ENCODE results near the gene KCND1. TPM values are rescaled to one million over a fixed set of nuclear protein-coding genes. Genes with fewer than 3 reads are reported as not detected.

KCND1 gene
- total RNA-seq, 1 experiment from 2014 or later: 0.51 TPM

DNA sequence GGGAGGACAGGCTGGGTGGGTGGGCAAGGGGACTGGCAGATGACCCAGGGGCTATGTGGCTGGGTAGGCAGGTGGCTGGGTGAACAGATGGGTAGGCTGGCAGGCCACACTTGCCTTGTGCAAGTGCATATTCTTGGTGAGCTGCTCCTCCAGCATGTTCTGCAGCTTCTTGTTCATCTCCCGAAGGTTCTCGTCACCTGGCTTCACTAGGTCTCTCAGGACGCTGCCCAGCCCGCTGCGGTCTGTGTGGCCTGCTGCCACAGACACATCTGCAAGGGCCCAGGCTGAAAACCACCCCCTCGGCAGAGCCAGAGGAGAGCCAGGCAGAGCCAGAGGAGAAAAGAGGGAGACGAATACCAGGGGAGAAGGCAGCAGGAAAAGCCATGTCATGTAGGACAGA lies 3.4 kb upstream of the KCND1 start:
- BruUV-seq (replicated peaks): no TSS peak
- no peak overlapping the region for H3K4me3 ChIP-seq (ENCODE audit: low read length)
- intact Hi-C loops (cut with micrococcal nuclease): no loop called here
- no peak overlapping the region for H3K4me2 ChIP-seq (ENCODE audit: low read length)
- no peaks in the 10 kb centered on the region for H3K79me2 ChIP-seq (ENCODE audit: low read length)
- no peaks in the 10 kb centered on the region for H4K20me1 ChIP-seq (ENCODE audit: low read length)
- CTCF ChIA-PET: no interaction called here
- TF ChIP-seq EZH2phosphoT487 (IDR thresholded peaks at IDR 0.05; ENCODE audit: borderline replicate concordance, low read length) (no peak), EZH2 (IDR thresholded peaks at IDR 0.05; ENCODE audit: low read length, unreplicated experiment) (no peak), CTCF (conservative IDR thresholded peaks at IDR 0.05; ENCODE audit: low read depth, low read length) (no peak)
- POLR2A ChIA-PET (ENCODE audit: unreplicated experiment): no interaction called here
- no peaks in the 10 kb centered on the region for H3K27me3 ChIP-seq (ENCODE audit: low read length)
- peaks cover 3% of the 10 kb centered on the region for H3K36me3 ChIP-seq (ENCODE audit: low read depth, low read length)
- no peaks in the 10 kb centered on the region for H3K4me1 ChIP-seq (ENCODE audit: insufficient read depth, low read length)
- ATAC-seq (no peak), DNase-seq (no peak)
- H3K9me3 ChIP-seq (ENCODE audit: low read length): no peaks in the 10 kb centered on the region
- no peak overlapping the region for H3K9ac ChIP-seq (ENCODE audit: low read length)
- H3F3A ChIP-seq (ENCODE audit: low read length, unreplicated experiment): no peaks in the 10 kb centered on the region
- no peak overlapping the region for H2AFZ ChIP-seq (ENCODE audit: low read length)
- H3K27ac ChIP-seq (ENCODE audit: low read length): no peak overlapping the region
- no peaks in the 10 kb centered on the region for H3K9me2 ChIP-seq (replicated peaks; ENCODE audit: low read length)

GRCh38 chrX:48974574-48974973 lies 2.9 kb upstream of the KCND1 start:
- Histone ChIP-seq H2AFZ (ENCODE audit: low read length) (no peak overlapping the region), H3K9ac (ENCODE audit: low read length) (no peak overlapping the region), H3K4me3 (ENCODE audit: low read length) (no peak overlapping the region), H3K9me2 (replicated peaks; ENCODE audit: low read length) (no peaks in the 10 kb centered on the region), H4K20me1 (ENCODE audit: low read length) (no peaks in the 10 kb centered on the region), H3F3A (ENCODE audit: low read length, unreplicated experiment) (no peaks in the 10 kb centered on the region), H3K27ac (ENCODE audit: low read length) (no peak overlapping the region), H3K27me3 (ENCODE audit: low read length) (no peaks in the 10 kb centered on the region), H3K4me1 (ENCODE audit: insufficient read depth, low read length) (no peaks in the 10 kb centered on the region), H3K9me3 (ENCODE audit: low read length) (no peaks in the 10 kb centered on the region), H3K36me3 (ENCODE audit: low read depth, low read length) (peaks cover 3% of the 10 kb centered on the region), H3K4me2 (ENCODE audit: low read length) (no peak overlapping the region), H3K79me2 (ENCODE audit: low read length) (no peaks in the 10 kb centered on the region)
- BruUV-seq (replicated peaks): no TSS peak
- TF ChIP-seq EZH2 (IDR thresholded peaks at IDR 0.05; ENCODE audit: low read length, unreplicated experiment) (no peak), EZH2phosphoT487 (IDR thresholded peaks at IDR 0.05; ENCODE audit: borderline replicate concordance, low read length) (no peak), CTCF (conservative IDR thresholded peaks at IDR 0.05; ENCODE audit: low read depth, low read length) (no peak)
- intact Hi-C loops (cut with micrococcal nuclease): no loop called here
- no peak for ATAC-seq
- ChIA-PET CTCF (no interaction called here), POLR2A (ENCODE audit: unreplicated experiment) (no interaction called here)
- no peak for DNase-seq

DNA sequence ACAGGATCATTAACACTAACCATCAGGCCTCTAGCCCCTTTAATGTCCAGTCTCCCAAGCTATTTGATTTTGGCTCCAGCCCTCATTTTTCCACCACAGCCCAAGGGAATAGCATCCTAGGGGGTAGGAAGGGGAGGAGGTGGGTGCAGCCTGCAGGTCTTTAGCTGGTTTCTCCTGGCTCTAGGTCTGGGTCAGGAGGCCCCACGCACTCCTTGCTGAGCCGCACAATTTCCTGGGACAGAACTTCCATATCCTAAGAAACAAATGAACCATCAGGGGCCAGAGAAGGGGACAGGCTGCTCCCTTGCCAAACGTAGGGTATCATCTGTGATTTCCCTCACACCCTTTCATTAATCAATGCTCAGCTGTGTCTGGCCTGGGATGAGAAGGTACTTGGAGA lies 2.4 kb upstream of the KCND1 start:
- no peaks in the 10 kb centered on the region for H3K79me2 ChIP-seq (ENCODE audit: low read length)
- ChIA-PET POLR2A (ENCODE audit: unreplicated experiment) (no interaction called here), CTCF (interaction anchor here (1.9 kb wide), 1 partner anchor 70 kb away, joined by 4 read pairs; no protein-coding TSS in a partner anchor)
- no peaks in the 10 kb centered on the region for H3K4me1 ChIP-seq (ENCODE audit: insufficient read depth, low read length)
- no peaks in the 10 kb centered on the region for H4K20me1 ChIP-seq (ENCODE audit: low read length)
- H3K9me3 ChIP-seq (ENCODE audit: low read length): no peaks in the 10 kb centered on the region
- H3K27ac ChIP-seq (ENCODE audit: low read length): no peak overlapping the region
- intact Hi-C loops (cut with micrococcal nuclease): no loop called here
- H3K4me2 ChIP-seq (ENCODE audit: low read length): no peak overlapping the region
- no peaks in the 10 kb centered on the region for H3F3A ChIP-seq (ENCODE audit: low read length, unreplicated experiment)
- no peak overlapping the region for H2AFZ ChIP-seq (ENCODE audit: low read length)
- no peaks in the 10 kb centered on the region for H3K9me2 ChIP-seq (replicated peaks; ENCODE audit: low read length)
- no peak overlapping the region for H3K9ac ChIP-seq (ENCODE audit: low read length)
- no peaks in the 10 kb centered on the region for H3K27me3 ChIP-seq (ENCODE audit: low read length)
- DNase-seq (no peak), ATAC-seq (no peak)
- no peak overlapping the region for H3K4me3 ChIP-seq (ENCODE audit: low read length)
- TF ChIP-seq EZH2 (IDR thresholded peaks at IDR 0.05; ENCODE audit: low read length, unreplicated experiment): no peak
- no peak for TF ChIP-seq EZH2phosphoT487 (IDR thresholded peaks at IDR 0.05; ENCODE audit: borderline replicate concordance, low read length)
- TF ChIP-seq CTCF (conservative IDR thresholded peaks at IDR 0.05; ENCODE audit: low read depth, low read length): no peak
- BruUV-seq (replicated peaks): no TSS peak
- peaks cover 3% of the 10 kb centered on the region for H3K36me3 ChIP-seq (ENCODE audit: low read depth, low read length)

All from PC-3 (cell line).